ENCODE measurements around the gene GLB1L2.

The GLB1L2 gene

GRCh38 chr11:134367781-134368180 is 36.0 kb downstream of the GLB1L2 start:
- no peak for DNase-seq (ENCODE audit: low read depth in 2 of 2)

GRCh38 chr11:134369656-134370525 is 38.1 kb downstream of the GLB1L2 start:
- DNase-seq (ENCODE audit: low read depth in 2 of 2), result no peak

- DNase-seq (ENCODE audit: low read depth in 2 of 2), result no peak
These were observed 39.0 kb downstream of the GLB1L2 start for GRCh38 chr11:134370526-134371435.

- DNase-seq (ENCODE audit: low read depth in 2 of 2), result no peak
These were observed 39.8 kb downstream of the GLB1L2 start for GRCh38 chr11:134371436-134372185.

GRCh38 chr11:134372536-134372935 is 40.7 kb downstream of the GLB1L2 start:
- DNase-seq (ENCODE audit: low read depth in 2 of 2), result no peak

- DNase-seq (ENCODE audit: low read depth in 2 of 2), result no peak
These were observed 41.2 kb downstream of the GLB1L2 start for GRCh38 chr11:134372961-134373360.

- no peak for DNase-seq (ENCODE audit: low read depth in 2 of 2)
These were observed 41.8 kb downstream of the GLB1L2 start for GRCh38 chr11:134373591-134374052.

- DNase-seq (ENCODE audit: low read depth in 2 of 2), result no peak
These were observed 42.4 kb downstream of the GLB1L2 start for GRCh38 chr11:134374171-134374570.

GRCh38 chr11:134374891-134375550 is 43.2 kb downstream of the GLB1L2 start:
- no peak for DNase-seq (ENCODE audit: low read depth in 2 of 2)

GRCh38 chr11:134376150-134376921 is 44.5 kb downstream of the GLB1L2 start:
- DNase-seq (ENCODE audit: low read depth in 2 of 2), result no peak

GRCh38 chr11:134377876-134378275 is 46.1 kb downstream of the GLB1L2 start:
- DNase-seq (ENCODE audit: low read depth in 2 of 2), result no peak

- DNase-seq (ENCODE audit: low read depth in 2 of 2), result no peak
These were observed 47.5 kb downstream of the GLB1L2 start for GRCh38 chr11:134379241-134379640.

GRCh38 chr11:134380229-134380628 is 48.4 kb downstream of the GLB1L2 start:
- no peak for DNase-seq (ENCODE audit: low read depth in 2 of 2)

GRCh38 chr11:134380785-134381184 is 49.0 kb downstream of the GLB1L2 start:
- DNase-seq (ENCODE audit: low read depth in 2 of 2), result no peak

- no peak for DNase-seq (ENCODE audit: low read depth in 2 of 2)
These were observed 50.5 kb downstream of the GLB1L2 start for GRCh38 chr11:134382257-134382656.

- no peak for DNase-seq (ENCODE audit: low read depth in 2 of 2)
These were observed 51.0 kb downstream of the GLB1L2 start for GRCh38 chr11:134382830-134383229.

GRCh38 chr11:134383576-134384221 is 51.9 kb downstream of the GLB1L2 start:
- DNase-seq (ENCODE audit: low read depth in 2 of 2), result no peak

- no peak for DNase-seq (ENCODE audit: low read depth in 2 of 2)
These were observed 52.6 kb downstream of the GLB1L2 start for GRCh38 chr11:134384406-134384805.

GRCh38 chr11:134385171-134385570 is 53.4 kb downstream of the GLB1L2 start:
- no peak for DNase-seq (ENCODE audit: low read depth in 2 of 2)

Data from stimulated activated CD4-positive, alpha-beta T cell treated with anti-CD3 and anti-CD28 coated beads, Interleukin-1b, Interleukin-23, amount 100 ng/mL, for 1 hour (primary cell).